Mammary epithelial cell (primary cell): ENCODE measurements around the gene NFATC3.

Source experiments
- CTCF ChIP-seq, 2 donors: IDR thresholded peaks in 1 of 2; conservative IDR thresholded peaks in 1 of 2; 2 replicates each; pipeline ENCODE4 v1.5.1; 2011 to 2012; ENCODE audit warnings: inconsistent platforms in 2 of 2, low read length in 2 of 2, mild to moderate bottlenecking in 2 of 2, control low read depth in 1 of 2, low read depth in 1 of 2; ENCODE audit not compliant: insufficient read depth in 1 of 2; ENCODE audit errors: extremely low read depth in 1 of 2
- EZH2 ChIP-seq: IDR thresholded peaks from 2 replicates; pipeline ENCODE4 v1.6.1; 2012; ENCODE audit warnings: low read length, inconsistent platforms, borderline replicate concordance

- TF ChIP-seq CTCF (conservative IDR thresholded peaks at IDR 0.05 in 1 of 2, IDR thresholded peaks at IDR 0.05 in 1 of 2; ENCODE audit: extremely low read depth in 1 of 2, insufficient read depth in 1 of 2, low read depth in 1 of 2, low read length in 2 of 2) (no peak), EZH2 (no peak)
Observed at GRCh38 chr16:68097088-68097487, 11.9 kb downstream of the NFATC3 start.
